Heart right ventricle (tissue), 16 donors: Measurements from ENCODE around the gene OR56A4. TPM values are rescaled to one million over a fixed set of nuclear protein-coding genes. Genes with fewer than 3 reads are reported as not detected.

Source experiments
- ATAC-seq, 8 donors: fragments of 200-7000 bp; cut with Tn5 transposase; one replicate each; pipeline ENCODE4 v1.9.1; 2020; ENCODE audit warnings: mild to moderate bottlenecking in 8 of 8, moderate library complexity in 8 of 8, moderate number of reproducible peaks in 1 of 8
- DNase-seq, 2 donors: peaks; one replicate each; pipeline ENCODE4 v3.0.0-alpha.2; 2020
- H3K27ac ChIP-seq, 10 donors: fragments of 200-600 bp; sonication (generic) in 2 of 10; one replicate each; pipeline versions ENCODE4 v1.5.0 to v1.8.0; 2020 to 2022; ENCODE audit warnings: mild to moderate bottlenecking in 3 of 10
- H3K27me3 ChIP-seq, 7 donors: fragments of 200-600 bp; one replicate each; pipeline ENCODE4 v1.8.0; 2021 to 2022; ENCODE audit warnings: mild to moderate bottlenecking in 2 of 7
- H3K36me3 ChIP-seq, 9 donors: fragments of 200-600 bp; sonication (generic) in 1 of 9; one replicate each; pipeline versions ENCODE4 v1.5.0 to v1.8.0; 2020 to 2022; ENCODE audit warnings: mild to moderate bottlenecking in 2 of 9
- H3K4me1 ChIP-seq, 9 donors: fragments of 200-600 bp; sonication (generic) in 1 of 9; one replicate each; pipeline versions ENCODE4 v1.5.0 to v1.8.0; 2020 to 2022; ENCODE audit warnings: mild to moderate bottlenecking in 4 of 9
- H3K4me3 ChIP-seq, 10 donors: fragments of 200-600 bp; sonication (generic) in 2 of 10; one replicate each; pipeline versions ENCODE4 v1.5.0 to v1.8.0; 2020 to 2022; ENCODE audit warnings: mild to moderate bottlenecking in 7 of 10, moderate library complexity in 2 of 10
- H3K9me3 ChIP-seq, 11 donors: fragments of 200-600 bp in 10 of 11; sonication (generic) in 2 of 11; one replicate each; pipeline versions ENCODE4 v1.5.0 to v1.8.0; 2013 to 2022; ENCODE audit warnings: mild to moderate bottlenecking in 2 of 11, control low read depth in 1 of 11, moderate library complexity in 1 of 11
- CTCF ChIP-seq, 9 donors: fragments of 200-600 bp; sonication (generic) in 2 of 9; IDR thresholded peaks; one replicate each; pipeline versions ENCODE4 v1.5.0 to v1.8.0; 2021 to 2022; ENCODE audit warnings: antibody characterized with exemption in 9 of 9, mild to moderate bottlenecking in 5 of 9, moderate library complexity in 1 of 9
- WGBS, 2 donors: extraction: QIAGEN DNeasy Blood & Tissue Kit; methylation state at CpG; one replicate each; pipeline ENCODE4 v1.1.7; 2013; ENCODE audit warnings: inconsistent platforms in 1 of 2; 5-methylcytosine and 5-hydroxymethylcytosine counted together
- intact Hi-C, 10 donors: fragments of 100-400 bp; cut with DNase I; formaldehyde crosslinking; loops; one replicate each; pipeline versions ENCODE4 v1.11.1 to v1.14.2; 2022
- long read RNA-seq, 3 donors: library from polyadenylated mRNA; unstranded; transcript quantifications; one replicate each; pipeline ENCODE4 v2.0.0, GENCODE V29; 2020 to 2021
- polyA plus RNA-seq, 2 donors: library from polyadenylated mRNA; stranded (reverse); fragments of 200-250 nt; gene quantifications; one replicate each; pipeline ENCODE4 v1.2.3, GENCODE V29; 2013
- total RNA-seq, 10 donors: library from RNA; stranded (reverse); fragmentation: NEBNext Ultra II Directional in 3 of 10; extraction: Animal tissue kit (Norgen Biotek cat#: 25700) in 3 of 10; gene quantifications; one replicate each; pipeline versions ENCODE4 v1.2.1 to v1.2.4, GENCODE V29; 2021 to 2023
- donor health status: Arrhythmogenic right ventricular cardiomyopathy.
- donor health status: ischemic (EF 13 %, LVEDD 7.1; RV severe dilation, severe dysfunction).
- donor health status: healthy with polysubstance abuse.
- donor health status: DM: no; HTN: yes; CAD: no.
- donor health status: DM: no; HTN: no; CAD: no.
- donor health status: ischemic (EF 25% LVEDD 6.9; RV normal size, moderate dysfunction).
- donor health status: ischemic (EF 25% LVEDD 5.7; RV mildly dilated, moderate dysfunction).
- donor health status: healthy.
- donor health status: DM: yes; HTN: yes; CAD: no.
- donor health status: Ischemic cardiomyopathy.
- donor health status: ischemic (EF 35%, LVEDD 5.7; RV mildly dilated, moderate dysfunction).
- donor health status: nonischemic (EF 11% LVEDD 7.7; RV severe dilation, severe dysfunction).
- donor health status: DM: yes; HTN: yes; CAD: no.
- donor health status: PGD.
- donor health status: ischemic (EF 29% LVEDD 5.4; RV normal size, mild dysfunction).
- donor health status: nonischemic (EF 23%, LVEDD 6.1; RV moderate dilation, normal function).

OR56A4 gene
- total RNA-seq (under 1 TPM in 1 of 10 donors, not detected in 9; 0.05 TPM), polyA plus RNA-seq (not detected)
- long read RNA-seq, donor 1 = 0 reads
- long read RNA-seq, donor 2 = 0 reads
- long read RNA-seq, donor 3 = 0 reads

- intact Hi-C loops = no loop called here
- H3K27ac ChIP-seq = no peak within 1 kb of the TSS
- no peak for TF ChIP-seq CTCF (IDR thresholded peaks at IDR 0.05)
- H3K27me3 ChIP-seq = no peaks in the 10 kb centered on the region
- DNase-seq (no peak), ATAC-seq (no peak)
- H3K4me3 ChIP-seq = no peak within 1 kb of the TSS
- peaks cover 0 to 16% (median 0%) of the 10 kb centered on the region in 9 donors for H3K4me1 ChIP-seq
- H3K36me3 ChIP-seq = no peaks in the 10 kb centered on the region
- no peaks in the 10 kb centered on the region for H3K9me3 ChIP-seq
These were observed at the start of gene OR56A4 for GRCh38 chr11:6006846-6007245. Gene OR56A4, minus strand, starts transcription at chr11:6006946. Its CDS starts 3,954 bp downstream, at chr11:6002992.

GRCh38 chr11:6055569-6055968, 48.8 kb upstream of the OR56A4 start:
- intact Hi-C loops = no loop called here

GRCh38 chr11:6052374-6052773, 45.6 kb upstream of the OR56A4 start:
- DNase-seq (no peak), ATAC-seq (no peak)
- no peak for TF ChIP-seq CTCF (IDR thresholded peaks at IDR 0.05)
- H3K9me3 ChIP-seq = no peaks in the 10 kb centered on the region
- H3K4me3 ChIP-seq = no peak overlapping the region
- no peak overlapping the region for H3K27ac ChIP-seq
- H3K4me1 ChIP-seq = no peaks in the 10 kb centered on the region
- no peaks in the 10 kb centered on the region for H3K36me3 ChIP-seq
- 74 to 85% methylated on average over 3 of the region's 3 CpGs for whole genome bisulfite sequencing, 2 donors
- intact Hi-C loops = no loop called here
- H3K27me3 ChIP-seq = peaks cover 0 to 14% (median 5%) of the 10 kb centered on the region in 7 donors

More at GRCh38 chr11:6055569-6055968, 48.8 kb upstream of the OR56A4 start:
- Histone ChIP-seq H3K36me3 (no peaks in the 10 kb centered on the region), H3K9me3 (no peaks in the 10 kb centered on the region), H3K4me3 (no peak overlapping the region), H3K4me1 (no peaks in the 10 kb centered on the region), H3K27me3 (peaks cover 0 to 16% (median 5%) of the 10 kb centered on the region in 7 donors), H3K27ac (no peak overlapping the region)
- no peak for ATAC-seq
- TF ChIP-seq CTCF (IDR thresholded peaks at IDR 0.05) = no peak
- DNase-seq = no peak

- peaks cover 0 to 18% (median 5%) of the 10 kb centered on the region in 9 donors for H3K4me1 ChIP-seq
- no peaks in the 10 kb centered on the region for H3K27me3 ChIP-seq
- peak in 1 of 2 donors; percentile 22 for DNase-seq
- no peaks in the 10 kb centered on the region for H3K36me3 ChIP-seq
- H3K27ac ChIP-seq = peak overlapping the region in 5 of 10 donors; percentile 5 to 73 (median 36)
- TF ChIP-seq CTCF (IDR thresholded peaks at IDR 0.05) = no peak
- 26 to 33% methylated on average over 4 of the region's 4 CpGs for WGBS, 2 donors
- H3K4me3 ChIP-seq = peak overlapping the region in 2 of 10 donors; percentile 8 to 12
- peak in 3 of 8 donors; percentile 55 to 72 (median 69) for ATAC-seq
- intact Hi-C loops = no loop called here
- H3K9me3 ChIP-seq = no peaks in the 10 kb centered on the region
These were observed 34.1 kb upstream of the OR56A4 start for GRCh38 chr11:6040874-6041273.
